HCT116 (cell line): ENCODE measurements around the gene SLC6A6.

Experiments used
- EZH2 ChIP-seq: fragments of 200-600 bp; sonication (generic); IDR thresholded peaks from 2 replicates; pipeline ENCODE4 v1.6.1; 2017; ENCODE audit warnings: antibody characterized with exemption, mixed run types
- MAX ChIP-seq: IDR thresholded peaks from 2 replicates; pipeline ENCODE4 v1.6.1; 2012
- TF ChIP-seq, protein P1 (sequence below), 3 experiments: fragments of 200-600 bp in 1 of 3; sonication (generic) in 1 of 3; IDR thresholded peaks in 2 of 3; conservative IDR thresholded peaks in 1 of 3; 2 replicates each; pipeline ENCODE4 v1.5.1; 2012 to 2017; ENCODE audit warnings: low read depth in 2 of 3, low read length in 2 of 3, antibody characterized with exemption in 1 of 3, borderline replicate concordance in 1 of 3, control low read depth in 1 of 3, mild to moderate bottlenecking in 1 of 3, mixed read lengths in 1 of 3, mixed run types in 1 of 3, moderate library complexity in 1 of 3; ENCODE audit not compliant: insufficient read depth in 1 of 3

DNA sequence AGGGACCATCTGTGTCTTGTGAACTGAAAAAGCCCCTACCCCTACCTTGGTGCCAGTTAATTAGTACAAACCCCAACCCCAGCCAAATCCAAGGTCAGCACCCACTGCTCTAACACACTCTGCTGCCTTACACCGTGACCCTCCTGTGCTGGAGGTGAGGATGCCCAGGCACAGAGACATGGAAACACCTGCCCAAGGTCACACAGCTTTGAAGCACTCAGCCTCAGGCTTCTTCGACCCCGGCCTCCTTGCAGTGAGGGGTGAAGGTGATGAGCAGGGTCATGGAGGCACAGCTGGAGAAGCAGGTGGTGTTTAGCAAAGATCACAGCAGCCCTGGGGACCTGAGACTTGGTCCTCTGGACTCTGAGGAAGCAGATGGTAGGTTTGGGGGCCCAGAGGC, 39.0 kb upstream of the SLC6A6 start:
- TF ChIP-seq, protein P1, sequence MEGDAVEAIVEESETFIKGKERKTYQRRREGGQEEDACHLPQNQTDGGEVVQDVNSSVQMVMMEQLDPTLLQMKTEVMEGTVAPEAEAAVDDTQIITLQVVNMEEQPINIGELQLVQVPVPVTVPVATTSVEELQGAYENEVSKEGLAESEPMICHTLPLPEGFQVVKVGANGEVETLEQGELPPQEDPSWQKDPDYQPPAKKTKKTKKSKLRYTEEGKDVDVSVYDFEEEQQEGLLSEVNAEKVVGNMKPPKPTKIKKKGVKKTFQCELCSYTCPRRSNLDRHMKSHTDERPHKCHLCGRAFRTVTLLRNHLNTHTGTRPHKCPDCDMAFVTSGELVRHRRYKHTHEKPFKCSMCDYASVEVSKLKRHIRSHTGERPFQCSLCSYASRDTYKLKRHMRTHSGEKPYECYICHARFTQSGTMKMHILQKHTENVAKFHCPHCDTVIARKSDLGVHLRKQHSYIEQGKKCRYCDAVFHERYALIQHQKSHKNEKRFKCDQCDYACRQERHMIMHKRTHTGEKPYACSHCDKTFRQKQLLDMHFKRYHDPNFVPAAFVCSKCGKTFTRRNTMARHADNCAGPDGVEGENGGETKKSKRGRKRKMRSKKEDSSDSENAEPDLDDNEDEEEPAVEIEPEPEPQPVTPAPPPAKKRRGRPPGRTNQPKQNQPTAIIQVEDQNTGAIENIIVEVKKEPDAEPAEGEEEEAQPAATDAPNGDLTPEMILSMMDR (IDR thresholded peaks at IDR 0.05 in 2 of 3, conservative IDR thresholded peaks at IDR 0.05 in 1 of 3; ENCODE audit: borderline replicate concordance in 1 of 3, insufficient read depth in 1 of 3, low read depth in 2 of 3, low read length in 2 of 3) = no peak
- TF ChIP-seq EZH2 (no peak), MAX (no peak)
